ENCODE results near the gene MEX3B.
"Not testable (repeated sequence)": the region's sequence is repeated elsewhere in the genome, so short reads cannot be mapped to it uniquely, and the experiment has no call there.

Gene MEX3B

DNA sequence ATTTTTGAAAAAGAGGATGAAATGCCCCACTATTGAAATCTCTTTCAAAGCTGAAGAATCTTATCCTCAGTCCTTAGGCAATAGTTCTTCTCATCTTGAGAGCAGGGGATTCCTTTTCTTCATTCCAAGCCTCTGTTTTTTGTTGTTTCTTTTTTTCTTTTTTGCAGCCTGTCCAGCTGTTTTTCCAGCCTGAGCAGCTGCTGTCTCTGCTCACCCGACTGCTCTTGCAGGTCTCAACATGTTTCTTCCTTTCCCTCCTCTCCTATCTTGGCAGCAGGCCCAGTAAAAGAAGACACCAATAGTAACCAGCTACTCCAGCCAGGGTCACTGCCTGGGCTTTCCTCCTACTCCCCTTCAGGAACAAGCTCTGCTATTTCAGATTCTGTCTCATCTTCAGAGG is 23.8 kb downstream of the MEX3B start:
- no peak for TF ChIP-seq Cebpa-rat (IDR thresholded peaks at IDR 0.05)
- no peaks in the 10 kb centered on the region for H3K27me3 ChIP-seq
- no peak overlapping the region for H3K9ac ChIP-seq
- H3K9me3 ChIP-seq (replicated peaks in 1 of 11), result 0 out of 22 replicates have a peak, but pooled peaks cover 0 to 5% (median 0%) of the 10 kb centered on the region in 11 experiments
- H3K4me1 ChIP-seq, result peaks cover 16 to 32% (median 19%) of the 10 kb centered on the region in 10 experiments
- H4K20me1 ChIP-seq, result no peaks in the 10 kb centered on the region
- H3K4me2 ChIP-seq, result peak overlapping the region in 8 of 11 experiments; percentile 0 to 34 (median 10); a peak in 5 of 22 replicates
- no peak overlapping the region for H3K4me3 ChIP-seq
- H3K27ac ChIP-seq, result no peak overlapping the region
- no peaks in the 10 kb centered on the region for H3K36me3 ChIP-seq

- no peaks in the 10 kb centered on the region for H3K27me3 ChIP-seq
- H3K9me3 ChIP-seq (replicated peaks in 1 of 11), result 0 out of 22 replicates have a peak, but pooled peaks cover 0 to 5% (median 0%) of the 10 kb centered on the region in 11 experiments
- H4K20me1 ChIP-seq, result no peaks in the 10 kb centered on the region
- H3K9ac ChIP-seq, result no peak overlapping the region
- no peak overlapping the region for H3K4me2 ChIP-seq
- no peak overlapping the region for H3K4me3 ChIP-seq
- H3K27ac ChIP-seq, result no peak overlapping the region
- no peak for TF ChIP-seq Cebpa-rat (IDR thresholded peaks at IDR 0.05)
- no peaks in the 10 kb centered on the region for H3K36me3 ChIP-seq
- H3K4me1 ChIP-seq, result peaks cover 16 to 38% (median 19%) of the 10 kb centered on the region in 10 experiments
These were observed 25.0 kb downstream of the MEX3B start for GRCh38 chr15:82020625-82021394.

DNA sequence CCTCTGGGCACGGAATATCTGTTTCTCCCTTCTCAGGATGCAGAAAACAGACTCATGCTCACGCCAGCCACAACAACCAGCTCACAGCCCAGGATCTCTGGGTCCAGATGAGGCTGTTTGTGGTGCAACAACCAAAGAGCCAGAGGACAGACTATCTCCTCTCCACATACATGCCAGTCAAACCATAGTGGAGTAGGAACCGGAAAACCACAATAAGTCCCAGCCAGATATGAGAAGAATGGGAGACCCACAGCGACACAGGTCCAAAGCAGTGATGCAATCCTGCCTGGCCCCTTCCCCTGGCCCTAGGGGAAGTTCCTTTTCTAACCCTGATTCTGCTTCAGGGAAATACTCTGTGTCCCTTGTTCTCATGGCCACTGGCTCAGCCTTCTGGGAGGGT is 27.6 kb downstream of the MEX3B start:
- Histone ChIP-seq H3K4me2 (peak overlapping the region; percentile 48 to 91 (median 76)), H3K9me3 (replicated peaks in 1 of 11) (no peaks in the 10 kb centered on the region), H4K20me1 (no peaks in the 10 kb centered on the region), H3K27ac (peak overlapping the region in 2 of 11 experiments; percentile 28; a peak in 5 of 22 replicates), H3K4me3 (peak overlapping the region in 1 of 10 experiments; percentile 2; a peak in 1 of 20 replicates), H3K4me1 (peaks cover 16 to 38% (median 19%) of the 10 kb centered on the region in 10 experiments), H3K36me3 (no peaks in the 10 kb centered on the region), H3K9ac (no peak overlapping the region; a peak in 1 of 22 replicates), H3K27me3 (no peaks in the 10 kb centered on the region)
- TF ChIP-seq Cebpa-rat (IDR thresholded peaks at IDR 0.05), result peak in 9 of 11 experiments; percentile 37 to 89 (median 76); a peak in 15 of 22 replicates

GRCh38 chr15:82017656-82018055 is 28.2 kb downstream of the MEX3B start:
- Histone ChIP-seq H3K36me3 (no peaks in the 10 kb centered on the region), H3K9ac (no peak overlapping the region), H4K20me1 (no peaks in the 10 kb centered on the region), H3K9me3 (replicated peaks in 1 of 11) (no peaks in the 10 kb centered on the region), H3K4me3 (no peak overlapping the region), H3K27ac (peak overlapping the region in 2 of 11 experiments; percentile 14 to 21; a peak in 4 of 22 replicates), H3K4me1 (peaks cover 16 to 38% (median 19%) of the 10 kb centered on the region in 10 experiments), H3K27me3 (no peaks in the 10 kb centered on the region), H3K4me2 (peak overlapping the region; percentile 48 to 91 (median 76); a peak in 21 of 22 replicates)
- TF ChIP-seq Cebpa-rat (IDR thresholded peaks at IDR 0.05), result no peak

GRCh38 chr15:82014989-82015388 is 30.8 kb downstream of the MEX3B start:
- Histone ChIP-seq H3K9ac (no peak overlapping the region), H3K27me3 (no peaks in the 10 kb centered on the region), H3K4me3 (no peak overlapping the region), H3K4me2 (no peak overlapping the region), H4K20me1 (no peaks in the 10 kb centered on the region), H3K27ac (no peak overlapping the region), H3K36me3 (no peaks in the 10 kb centered on the region), H3K4me1 (peaks cover 14 to 30% (median 17%) of the 10 kb centered on the region in 10 experiments), H3K9me3 (replicated peaks in 1 of 11) (no peaks in the 10 kb centered on the region)
- no peak for TF ChIP-seq Cebpa-rat (IDR thresholded peaks at IDR 0.05)

- H3K27me3 ChIP-seq, result no peaks in the 10 kb centered on the region
- no peaks in the 10 kb centered on the region for H3K36me3 ChIP-seq
- H3K4me1 ChIP-seq, result peaks cover 3 to 14% (median 5%) of the 10 kb centered on the region in 10 experiments
- no peak for TF ChIP-seq Cebpa-rat (IDR thresholded peaks at IDR 0.05)
- H3K9ac ChIP-seq, result no peak overlapping the region
- H3K27ac ChIP-seq, result no peak overlapping the region
- no peaks in the 10 kb centered on the region for H3K9me3 ChIP-seq (replicated peaks in 1 of 11)
- no peaks in the 10 kb centered on the region for H4K20me1 ChIP-seq
- H3K4me2 ChIP-seq, result no peak overlapping the region
- H3K4me3 ChIP-seq, result no peak overlapping the region
These were observed 32.9 kb downstream of the MEX3B start for GRCh38 chr15:82012908-82013307.

DNA sequence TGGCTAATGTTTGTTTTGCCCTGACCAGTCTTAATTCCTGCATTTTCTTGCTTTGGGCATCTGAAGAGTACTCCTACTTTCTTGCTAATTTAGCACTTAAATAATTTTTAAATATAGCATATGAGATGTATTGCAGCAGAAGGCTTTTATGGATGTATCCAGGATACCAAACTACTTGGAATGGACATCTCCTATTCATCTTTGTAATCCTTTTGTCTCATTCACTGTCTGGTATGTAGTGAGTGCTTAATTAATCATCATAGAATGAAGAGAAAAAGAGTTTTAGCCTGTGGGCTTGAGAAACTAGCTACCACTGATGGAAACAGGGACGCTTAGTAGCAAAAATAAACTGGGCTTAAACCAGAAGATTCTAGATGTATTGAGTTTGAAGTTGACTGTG is 40.6 kb downstream of the MEX3B start:
- Histone ChIP-seq H3K27me3 (no peaks in the 10 kb centered on the region), H3K27ac (no peak overlapping the region), H3K9ac (no peak overlapping the region), H3K9me3 (replicated peaks in 1 of 11) (peaks cover 5 to 18% (median 14%) of the 10 kb centered on the region in 11 experiments; a peak in 13 of 22 replicates), H3K4me1 (no peaks in the 10 kb centered on the region), H3K4me2 (no peak overlapping the region), H4K20me1 (no peaks in the 10 kb centered on the region), H3K36me3 (no peaks in the 10 kb centered on the region), H3K4me3 (no peak overlapping the region)
- TF ChIP-seq Cebpa-rat (IDR thresholded peaks at IDR 0.05), result no peak

DNA sequence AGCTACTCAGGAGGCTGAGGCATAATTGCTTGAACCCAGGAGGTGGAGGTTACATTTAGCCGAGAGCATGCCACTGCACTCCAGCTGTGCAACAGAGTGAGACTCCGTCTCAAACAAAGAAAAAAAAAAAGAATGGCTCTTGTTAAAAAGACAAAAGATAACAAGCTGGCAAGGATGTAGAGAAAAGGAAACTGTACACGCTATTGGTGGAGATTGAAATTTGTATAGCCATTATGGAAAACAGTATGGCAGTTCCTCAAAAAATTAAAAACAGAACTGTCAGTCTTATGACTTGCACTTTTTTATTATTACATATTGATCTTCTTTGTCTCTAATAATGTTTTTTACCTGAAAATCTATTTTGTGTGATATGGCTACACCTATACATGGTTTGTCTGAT is 41.9 kb downstream of the MEX3B start:
- H3K27ac ChIP-seq, result no peak overlapping the region
- H3K36me3 ChIP-seq, result no peaks in the 10 kb centered on the region
- H3K27me3 ChIP-seq, result no peaks in the 10 kb centered on the region
- no peak overlapping the region for H3K4me3 ChIP-seq
- H3K9me3 ChIP-seq (replicated peaks in 1 of 11), result peaks cover 5 to 18% (median 14%) of the 10 kb centered on the region in 11 experiments; a peak in 13 of 22 replicates
- no peak overlapping the region for H3K4me2 ChIP-seq
- H3K9ac ChIP-seq, result no peak overlapping the region
- no peaks in the 10 kb centered on the region for H4K20me1 ChIP-seq
- H3K4me1 ChIP-seq, result no peaks in the 10 kb centered on the region
- TF ChIP-seq Cebpa-rat (IDR thresholded peaks at IDR 0.05), result no peak

- H3K4me1 ChIP-seq, H3K9ac ChIP-seq, H3K27me3 ChIP-seq, H3K27ac ChIP-seq, H3K36me3 ChIP-seq, H3K4me3 ChIP-seq, H3K4me2 ChIP-seq, H4K20me1 ChIP-seq: not testable (repeated sequence)
- H3K9me3 ChIP-seq (replicated peaks in 1 of 11), result peaks cover 23 to 41% (median 33%) of the 10 kb centered on the region in 11 experiments
These were observed 50.7 kb downstream of the MEX3B start for GRCh38 chr15:81995081-81995480.
